ENCODE data around the gene PADI4. TPM values are rescaled to one million over a fixed set of nuclear protein-coding genes. Genes with fewer than 3 reads are reported as not detected.
"Not testable (repeated sequence)": the region's sequence is repeated elsewhere in the genome, so short reads cannot be mapped to it uniquely, and the experiment has no call there.

Gene PADI4
- total and polyA plus RNA-seq, 2 of the 8 experiments (the other 6 are each of a cell fraction or from before 2014, with no cell fraction given), result 0.29 TPM; not detected in 1

DNA sequence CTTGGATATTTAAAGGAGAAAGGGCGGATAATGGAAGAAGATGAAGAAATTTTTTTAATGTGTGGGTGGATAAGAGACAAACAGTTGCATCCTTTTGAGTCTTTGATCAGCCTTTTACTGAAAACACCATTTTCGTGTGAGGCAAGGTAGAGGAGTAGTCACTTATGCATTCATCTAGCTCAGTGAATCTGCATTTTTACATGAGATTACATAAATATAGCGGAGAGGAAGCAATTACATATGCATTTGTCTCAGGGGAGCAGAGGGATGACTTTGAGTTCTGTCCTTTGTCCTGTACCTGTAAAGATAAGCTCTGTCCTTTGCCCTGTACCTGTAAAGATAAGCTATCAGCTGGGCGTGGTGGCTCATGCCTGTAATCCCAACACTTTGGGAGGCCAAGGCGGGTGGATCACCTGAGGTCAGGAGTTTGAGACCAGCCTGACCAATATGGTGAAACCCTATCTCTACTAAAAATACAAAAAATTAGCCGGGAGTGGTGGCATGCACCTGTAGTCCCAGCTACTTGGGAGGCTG is 13.9 kb downstream of the PADI4 start:
- 92 to 100% methylated on average over 1 to 6 of the region's 6 CpGs for WGBS, 2 experiments (ENCODE audit: extremely low coverage in 1 of 2, insufficient coverage in 1 of 2, insufficient read length in 1 of 2, insufficient replicate concordance in 2 of 2, low coverage in 1 of 2, low lambda C conversion rate in 2 of 2, missing lambda C conversion rate in 1 of 2)
- not testable (repeated sequence) for H2BK5ac ChIP-seq (ENCODE audit: low read depth, low read length)

More for the DNA sequence above, 13.9 kb downstream of the PADI4 start:
- not testable (repeated sequence) for H4K91ac ChIP-seq (replicated peaks; ENCODE audit: insufficient read length, low read length); H2BK12ac ChIP-seq (ENCODE audit: low read depth, low read length); H2AFZ ChIP-seq (ENCODE audit: low read length); H3K9ac ChIP-seq (replicated peaks in 1 of 4; ENCODE audit: extremely low read depth in 1 of 4, low read depth in 3 of 4, low read length in 3 of 4); H3K27me3 ChIP-seq (replicated peaks in 1 of 4; ENCODE audit: control insufficient read depth in 3 of 4, extremely low read depth in 1 of 4, insufficient read depth in 3 of 4, low read length in 3 of 4); H3K79me2 ChIP-seq (ENCODE audit: control insufficient read depth in 1 of 2, insufficient read depth in 2 of 2, low read length in 2 of 2); H3K14ac ChIP-seq (ENCODE audit: insufficient read length); H4K5ac ChIP-seq (ENCODE audit: insufficient read length, low read depth, low read length); H3K79me1 ChIP-seq (ENCODE audit: low read depth, low read length); H2AK5ac ChIP-seq (ENCODE audit: low read depth, low read length); H3K23me2 ChIP-seq (ENCODE audit: low read depth, low read length); FAIRE-seq; H4K20me1 ChIP-seq (replicated peaks in 1 of 2; ENCODE audit: control insufficient read depth in 1 of 2, insufficient read depth in 2 of 2, low read length in 2 of 2); H3K4ac ChIP-seq (replicated peaks; ENCODE audit: insufficient read length, low read depth, low read length); H3K36me3 ChIP-seq (ENCODE audit: control insufficient read depth in 2 of 4, insufficient read depth in 4 of 4, low read length in 3 of 4); H2BK20ac ChIP-seq (ENCODE audit: low read length); H3K4me1 ChIP-seq (replicated peaks in 1 of 4; ENCODE audit: control insufficient read depth in 3 of 4, insufficient read depth in 4 of 4, low read length in 3 of 4); H2BK15ac ChIP-seq (ENCODE audit: low read length); DNase-seq (ENCODE audit: low read depth in 1 of 2, low spot score in 2 of 2); H3K27ac ChIP-seq (ENCODE audit: low read depth, low read length); H3K4me3 ChIP-seq (ENCODE audit: extremely low read depth in 1 of 4, insufficient read depth in 2 of 4, low read depth in 3 of 4, low read length in 4 of 4); H2BK120ac ChIP-seq (replicated peaks; ENCODE audit: low read depth, low read length); H3K18ac ChIP-seq (ENCODE audit: extremely low read depth, low read length); H3K9me3 ChIP-seq (ENCODE audit: insufficient read depth in 2 of 2, low read depth in 1 of 2, low read length in 1 of 2); H3K4me2 ChIP-seq (ENCODE audit: insufficient read depth in 1 of 2, low read depth in 2 of 2, low read length in 2 of 2); H3K56ac ChIP-seq (replicated peaks; ENCODE audit: insufficient read length, low read depth, low read length); H4K8ac ChIP-seq (ENCODE audit: extremely low read depth, insufficient read depth, low read length); H3K23ac ChIP-seq (ENCODE audit: insufficient read length)
- POLR2A ChIA-PET (ENCODE audit: partially characterized antibody), result interaction anchor here (0.8 to 1.1 kb wide), 2 partner anchors 8 to 107 kb away, joined by 3 read pairs; no protein-coding TSS in a partner anchor
- CTCF ChIA-PET (ENCODE audit: partially characterized antibody), result interaction anchor here (0.8 to 1.8 kb wide), 3 partner anchors 16 to 213 kb away, joined by 4 to 8 read pairs (median 6); no protein-coding TSS in a partner anchor

All from H1 (cell line).